B cell (primary cell): ENCODE results near the gene PANK4.

Experiments used
- EZH2 ChIP-seq: IDR thresholded peaks from 2 replicates; pipeline ENCODE4 v1.6.1; 2012; ENCODE audit warnings: borderline replicate concordance, low read depth, mild to moderate bottlenecking, moderate library complexity, low read length; ENCODE audit not compliant: insufficient read depth, poor library complexity, severe bottlenecking
- TF ChIP-seq, protein P1 (sequence below): fragments of 200-600 bp; IDR thresholded peaks from one replicate; pipeline ENCODE4 v1.8.0; 2022; ENCODE audit warnings: antibody characterized with exemption, mild to moderate bottlenecking

DNA sequence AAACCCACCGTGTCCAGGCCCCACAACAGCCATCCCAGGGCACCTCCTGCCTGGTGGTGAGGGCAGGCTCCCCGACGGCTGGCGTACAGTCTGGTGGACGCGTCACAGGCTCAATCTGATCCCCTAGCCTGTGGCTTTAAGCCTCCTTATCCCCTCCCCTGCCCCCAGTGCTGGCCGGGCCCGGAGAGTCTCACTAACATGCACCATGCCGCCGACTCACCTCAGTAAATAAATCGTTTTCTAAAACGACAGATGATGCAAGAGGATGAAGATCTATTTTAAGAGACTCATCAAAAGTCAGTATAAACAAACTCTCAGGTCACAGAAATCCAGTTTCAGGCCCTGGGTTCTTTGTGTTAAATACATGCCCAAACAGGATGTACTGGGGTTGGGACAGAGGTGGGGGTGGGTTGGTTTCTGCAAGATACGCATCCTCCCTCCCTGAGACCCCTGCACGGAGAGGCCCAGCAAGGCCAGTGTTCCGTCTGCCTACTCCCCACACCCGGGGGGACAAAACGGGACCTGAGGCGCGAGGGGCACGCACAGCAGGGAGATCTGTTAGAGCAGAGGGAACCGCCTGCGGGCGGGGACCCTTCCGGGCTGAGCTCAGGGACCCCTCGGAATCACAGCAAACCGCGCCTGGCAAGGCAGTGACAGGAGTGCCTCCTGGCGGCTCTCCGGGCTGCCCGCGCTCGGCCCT, 3.1 kb downstream of the PANK4 start:
- TF ChIP-seq, protein P1, sequence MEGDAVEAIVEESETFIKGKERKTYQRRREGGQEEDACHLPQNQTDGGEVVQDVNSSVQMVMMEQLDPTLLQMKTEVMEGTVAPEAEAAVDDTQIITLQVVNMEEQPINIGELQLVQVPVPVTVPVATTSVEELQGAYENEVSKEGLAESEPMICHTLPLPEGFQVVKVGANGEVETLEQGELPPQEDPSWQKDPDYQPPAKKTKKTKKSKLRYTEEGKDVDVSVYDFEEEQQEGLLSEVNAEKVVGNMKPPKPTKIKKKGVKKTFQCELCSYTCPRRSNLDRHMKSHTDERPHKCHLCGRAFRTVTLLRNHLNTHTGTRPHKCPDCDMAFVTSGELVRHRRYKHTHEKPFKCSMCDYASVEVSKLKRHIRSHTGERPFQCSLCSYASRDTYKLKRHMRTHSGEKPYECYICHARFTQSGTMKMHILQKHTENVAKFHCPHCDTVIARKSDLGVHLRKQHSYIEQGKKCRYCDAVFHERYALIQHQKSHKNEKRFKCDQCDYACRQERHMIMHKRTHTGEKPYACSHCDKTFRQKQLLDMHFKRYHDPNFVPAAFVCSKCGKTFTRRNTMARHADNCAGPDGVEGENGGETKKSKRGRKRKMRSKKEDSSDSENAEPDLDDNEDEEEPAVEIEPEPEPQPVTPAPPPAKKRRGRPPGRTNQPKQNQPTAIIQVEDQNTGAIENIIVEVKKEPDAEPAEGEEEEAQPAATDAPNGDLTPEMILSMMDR, result no peak
- no peak for TF ChIP-seq EZH2
